Muscle of leg (tissue), 11 donors: ENCODE data around the gene TCEA2. TPM values are rescaled to one million over a fixed set of nuclear protein-coding genes. Genes with fewer than 3 reads are reported as not detected.

Source experiments
- DNase-seq: peaks from one replicate; pipeline ENCODE4 v3.0.0; 2013
- H3K27ac ChIP-seq: one replicate; pipeline ENCODE4 v1.5.1; 2013; ENCODE audit warnings: mild to moderate bottlenecking, low read length, control low read depth
- H3K27me3 ChIP-seq: one replicate; pipeline ENCODE4 v1.6.1; 2013; ENCODE audit warnings: low read length; ENCODE audit not compliant: control insufficient read depth, insufficient read depth
- H3K36me3 ChIP-seq: one replicate; pipeline ENCODE4 v1.6.1; 2013; ENCODE audit warnings: low read length; ENCODE audit not compliant: control insufficient read depth, insufficient read depth
- H3K4me1 ChIP-seq: one replicate; pipeline ENCODE4 v1.6.1; 2013; ENCODE audit warnings: low read length; ENCODE audit not compliant: control insufficient read depth, insufficient read depth
- H3K4me3 ChIP-seq: one replicate; pipeline ENCODE4 v1.5.1; 2013; ENCODE audit warnings: low read length, control low read depth
- H3K9me3 ChIP-seq: replicated peaks from 2 replicates; pipeline ENCODE4 v1.6.1; 2013; ENCODE audit warnings: low read depth, low read length; ENCODE audit not compliant: control insufficient read depth
- WGBS: methylation state at CpG from one replicate; pipeline ENCODE4 v1.1.5; 2013; ENCODE audit warnings: missing lambda C conversion rate; ENCODE audit not compliant: insufficient coverage; 5-methylcytosine and 5-hydroxymethylcytosine counted together
- polyA plus RNA-seq, 8 donors: library from polyadenylated mRNA; unstranded; fragments of 120-200 nt; gene quantifications; one replicate each; pipeline versions ENCODE4 v1.2.1 to v1.2.3, GENCODE V29; 2013; ENCODE audit warnings: inconsistent platforms in 1 of 8, low replicate concordance in 1 of 8; ENCODE audit not compliant: insufficient read length in 8 of 8, insufficient read depth in 1 of 8
- total RNA-seq: library from RNA; stranded (reverse); fragments of 120-200 nt; gene quantifications from one replicate; pipeline ENCODE4 v1.2.4, GENCODE V29; 2013

Gene TCEA2
- total and polyA plus RNA-seq, 9 donors, result 24.6 to 60.1 (median 46.8) TPM

GRCh38 chr20:64041040-64041780, 21.8 kb upstream of the TCEA2 start:
- peaks cover 95% of the 10 kb centered on the region for H3K27me3 ChIP-seq
- 41% methylated on average over 13 of the region's 15 CpGs for WGBS
- H3K36me3 ChIP-seq, result no peaks in the 10 kb centered on the region
- DNase-seq, result peak; percentile 15
- H3K27ac ChIP-seq, result peak overlapping the region; percentile 29
- H3K9me3 ChIP-seq, result no peaks in the 10 kb centered on the region
- H3K4me3 ChIP-seq, result no peak overlapping the region
- H3K4me1 ChIP-seq, result peaks cover 46% of the 10 kb centered on the region

- Histone ChIP-seq H3K36me3 (no peaks in the 10 kb centered on the region), H3K9me3 (no peaks in the 10 kb centered on the region), H3K4me3 (no peak overlapping the region), H3K27me3 (peaks cover 95% of the 10 kb centered on the region), H3K4me1 (peaks cover 44% of the 10 kb centered on the region), H3K27ac (peak overlapping the region; percentile 29)
- WGBS, result 1% methylated on average over 6 of the region's 11 CpGs
- no peak for DNase-seq
Observed at GRCh38 chr20:64041781-64042053, 21.3 kb upstream of the TCEA2 start.

GRCh38 chr20:64042054-64042781, 20.8 kb upstream of the TCEA2 start:
- Histone ChIP-seq H3K4me1 (peaks cover 42% of the 10 kb centered on the region), H3K36me3 (no peaks in the 10 kb centered on the region), H3K9me3 (no peaks in the 10 kb centered on the region), H3K27ac (peak overlapping the region; percentile 29), H3K4me3 (peak overlapping the region; percentile 15), H3K27me3 (peaks cover 95% of the 10 kb centered on the region)
- 0% methylated on average over 25 of the region's 55 CpGs for WGBS
- DNase-seq, result peak; percentile 32

- Histone ChIP-seq H3K4me3 (no peak overlapping the region), H3K27me3 (peaks cover 91% of the 10 kb centered on the region), H3K4me1 (peaks cover 34% of the 10 kb centered on the region), H3K36me3 (no peaks in the 10 kb centered on the region), H3K9me3 (no peaks in the 10 kb centered on the region), H3K27ac (no peak overlapping the region)
- WGBS, result no CpG with 5 or more reads among the region's 9 CpGs
- DNase-seq, result no peak
Observed at GRCh38 chr20:64043768-64044167, 19.2 kb upstream of the TCEA2 start.

- Histone ChIP-seq H3K4me1 (peaks cover 27% of the 10 kb centered on the region), H3K36me3 (no peaks in the 10 kb centered on the region), H3K27ac (peak overlapping the region; percentile 51), H3K27me3 (peaks cover 83% of the 10 kb centered on the region), H3K9me3 (no peaks in the 10 kb centered on the region), H3K4me3 (no peak overlapping the region)
- peak; percentile 21 for DNase-seq
- WGBS, result 59% methylated on average over 10 of the region's 14 CpGs
Observed at GRCh38 chr20:64044484-64045247, 18.3 kb upstream of the TCEA2 start.

- Histone ChIP-seq H3K27ac (no peak overlapping the region), H3K9me3 (no peaks in the 10 kb centered on the region), H3K27me3 (peaks cover 83% of the 10 kb centered on the region), H3K36me3 (no peaks in the 10 kb centered on the region), H3K4me3 (no peak overlapping the region), H3K4me1 (peaks cover 28% of the 10 kb centered on the region)
- 52% methylated on average over 10 of the region's 11 CpGs for WGBS
- DNase-seq, result no peak
Observed at GRCh38 chr20:64045346-64046011, 17.5 kb upstream of the TCEA2 start.

- no peak for DNase-seq
- Histone ChIP-seq H3K4me3 (peak overlapping the region; percentile 33), H3K27ac (no peak overlapping the region), H3K4me1 (peaks cover 23% of the 10 kb centered on the region), H3K27me3 (peaks cover 83% of the 10 kb centered on the region), H3K9me3 (no peaks in the 10 kb centered on the region), H3K36me3 (no peaks in the 10 kb centered on the region)
- WGBS, result 67% methylated on average over 6 of the region's 8 CpGs
Observed at GRCh38 chr20:64047046-64047389, 16.0 kb upstream of the TCEA2 start.

- 4% methylated on average over 49 of the region's 49 CpGs for whole genome bisulfite sequencing
- H3K4me1 ChIP-seq, result peaks cover 24% of the 10 kb centered on the region
- H3K27me3 ChIP-seq, result peaks cover 86% of the 10 kb centered on the region
- H3K27ac ChIP-seq, result no peak overlapping the region
- no peak for DNase-seq
- H3K4me3 ChIP-seq, result peak overlapping the region; percentile 33
- no peaks in the 10 kb centered on the region for H3K36me3 ChIP-seq
- no peaks in the 10 kb centered on the region for H3K9me3 ChIP-seq
Observed at GRCh38 chr20:64047968-64048401, 15.0 kb upstream of the TCEA2 start.

- Histone ChIP-seq H3K27me3 (peaks cover 82% of the 10 kb centered on the region), H3K9me3 (no peaks in the 10 kb centered on the region), H3K4me1 (peaks cover 27% of the 10 kb centered on the region), H3K4me3 (no peak overlapping the region), H3K36me3 (no peaks in the 10 kb centered on the region), H3K27ac (no peak overlapping the region)
- WGBS, result 2% methylated on average over 93 of the region's 101 CpGs
- no peak for DNase-seq
Observed at GRCh38 chr20:64048402-64049044, 14.5 kb upstream of the TCEA2 start.
